ENCODE data around the gene ST3GAL3. TPM values are rescaled to one million over a fixed set of nuclear protein-coding genes. Genes with fewer than 3 reads are reported as not detected.

Gene ST3GAL3
- total RNA-seq, 1 experiment from 2014 or later = 19.3 TPM

DNA sequence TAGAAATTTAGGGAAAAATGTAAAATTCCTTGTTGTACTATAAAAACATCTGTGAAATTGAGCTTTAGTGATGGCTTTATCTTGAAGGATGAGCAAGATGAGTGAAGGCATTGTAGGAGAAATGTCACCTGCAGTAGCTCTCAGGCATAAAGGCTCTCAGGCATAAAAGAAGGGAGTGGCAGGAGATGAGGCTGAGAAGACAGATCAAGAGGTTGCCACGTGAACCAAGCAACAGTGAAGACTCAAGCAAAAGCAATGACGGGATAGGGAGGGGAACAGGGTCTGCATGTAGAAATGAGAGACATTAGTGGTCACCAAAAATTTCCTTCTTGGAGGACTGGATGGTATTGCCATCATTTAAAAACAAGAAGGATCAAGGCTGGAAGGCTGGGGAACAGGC, 98.8 kb downstream of the ST3GAL3 start:
- no peaks in the 10 kb centered on the region for H4K20me1 ChIP-seq (ENCODE audit: insufficient read depth)
- H3K36me3 ChIP-seq (ENCODE audit: low read depth) = no peaks in the 10 kb centered on the region
- no peak overlapping the region for H3K27ac ChIP-seq
- ChIA-PET CTCF (interaction anchor here (0.9 kb wide), 1 partner anchor 43 kb away, joined by 3 read pairs; no protein-coding TSS in a partner anchor), POLR2A (ENCODE audit: unreplicated experiment) (no interaction called here)
- H2AFZ ChIP-seq = no peak overlapping the region
- H3K4me2 ChIP-seq = no peak overlapping the region
- intact Hi-C loops (cut with micrococcal nuclease; ENCODE audit: unreplicated experiment) = no loop called here
- no peak overlapping the region for H3K4me3 ChIP-seq
- H3K79me2 ChIP-seq (ENCODE audit: low read depth) = no peaks in the 10 kb centered on the region
- no peak for DNase-seq
- BruUV-seq (replicated peaks) = no TSS peak
- H3K9me2 ChIP-seq (ENCODE audit: insufficient read depth) = no peaks in the 10 kb centered on the region
- no peaks in the 10 kb centered on the region for H3K27me3 ChIP-seq (ENCODE audit: insufficient read depth, low read depth)
- TF ChIP-seq, protein P1, sequence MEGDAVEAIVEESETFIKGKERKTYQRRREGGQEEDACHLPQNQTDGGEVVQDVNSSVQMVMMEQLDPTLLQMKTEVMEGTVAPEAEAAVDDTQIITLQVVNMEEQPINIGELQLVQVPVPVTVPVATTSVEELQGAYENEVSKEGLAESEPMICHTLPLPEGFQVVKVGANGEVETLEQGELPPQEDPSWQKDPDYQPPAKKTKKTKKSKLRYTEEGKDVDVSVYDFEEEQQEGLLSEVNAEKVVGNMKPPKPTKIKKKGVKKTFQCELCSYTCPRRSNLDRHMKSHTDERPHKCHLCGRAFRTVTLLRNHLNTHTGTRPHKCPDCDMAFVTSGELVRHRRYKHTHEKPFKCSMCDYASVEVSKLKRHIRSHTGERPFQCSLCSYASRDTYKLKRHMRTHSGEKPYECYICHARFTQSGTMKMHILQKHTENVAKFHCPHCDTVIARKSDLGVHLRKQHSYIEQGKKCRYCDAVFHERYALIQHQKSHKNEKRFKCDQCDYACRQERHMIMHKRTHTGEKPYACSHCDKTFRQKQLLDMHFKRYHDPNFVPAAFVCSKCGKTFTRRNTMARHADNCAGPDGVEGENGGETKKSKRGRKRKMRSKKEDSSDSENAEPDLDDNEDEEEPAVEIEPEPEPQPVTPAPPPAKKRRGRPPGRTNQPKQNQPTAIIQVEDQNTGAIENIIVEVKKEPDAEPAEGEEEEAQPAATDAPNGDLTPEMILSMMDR (conservative IDR thresholded peaks at IDR 0.05) = no peak
- no peak for TF ChIP-seq EZH2 (IDR thresholded peaks at IDR 0.05; ENCODE audit: low read depth)
- H3K9me3 ChIP-seq (ENCODE audit: insufficient read depth, low read depth) = no peaks in the 10 kb centered on the region
- H3F3A ChIP-seq (ENCODE audit: insufficient read depth, low read depth) = no peaks in the 10 kb centered on the region
- no peaks in the 10 kb centered on the region for H3K4me1 ChIP-seq (replicated peaks; ENCODE audit: insufficient read depth)

DNA sequence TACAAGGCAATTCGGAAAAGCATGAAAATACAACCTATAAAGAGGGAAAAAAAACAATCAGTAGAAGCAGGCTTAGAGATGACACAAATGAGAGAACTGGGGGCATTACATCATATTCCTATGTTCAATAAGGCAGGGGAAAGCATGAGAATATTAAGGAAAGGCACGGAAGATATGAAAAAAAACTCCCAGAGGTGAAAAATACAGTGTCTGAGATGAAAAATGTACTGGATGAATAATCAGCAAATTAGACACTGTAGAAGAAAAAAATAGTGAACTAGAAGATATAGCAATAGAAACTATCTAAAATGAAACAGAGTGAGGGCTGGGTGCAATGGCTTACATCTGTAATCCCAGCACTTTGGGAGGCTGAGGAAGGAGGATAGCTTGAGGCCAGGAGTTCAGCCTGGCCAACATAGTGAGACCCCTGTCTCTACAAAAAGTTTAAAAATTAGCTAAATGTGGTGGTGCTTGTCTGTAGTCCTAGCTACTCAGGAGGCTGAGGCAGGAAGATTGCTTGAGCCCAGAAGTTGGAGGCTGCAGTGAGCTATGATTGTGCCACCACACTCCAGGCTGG, 101.8 kb downstream of the ST3GAL3 start:
- ChIA-PET CTCF (no interaction called here), POLR2A (ENCODE audit: unreplicated experiment) (no interaction called here)
- TF ChIP-seq, protein P1 (conservative IDR thresholded peaks at IDR 0.05) = no peak
- no peak for TF ChIP-seq EZH2 (IDR thresholded peaks at IDR 0.05; ENCODE audit: low read depth)
- Histone ChIP-seq H3F3A (ENCODE audit: insufficient read depth, low read depth) (no peaks in the 10 kb centered on the region), H4K20me1 (ENCODE audit: insufficient read depth) (no peaks in the 10 kb centered on the region), H3K27ac (no peak overlapping the region), H3K27me3 (ENCODE audit: insufficient read depth, low read depth) (no peaks in the 10 kb centered on the region), H3K79me2 (ENCODE audit: low read depth) (no peaks in the 10 kb centered on the region), H3K4me1 (replicated peaks; ENCODE audit: insufficient read depth) (no peaks in the 10 kb centered on the region), H3K4me3 (no peak overlapping the region), H2AFZ (no peak overlapping the region), H3K4me2 (no peak overlapping the region), H3K36me3 (ENCODE audit: low read depth) (no peaks in the 10 kb centered on the region), H3K9me2 (ENCODE audit: insufficient read depth) (no peaks in the 10 kb centered on the region), H3K9me3 (ENCODE audit: insufficient read depth, low read depth) (no peaks in the 10 kb centered on the region)
- DNase-seq = no peak
- no TSS peak for BruUV-seq (replicated peaks)
- intact Hi-C loops (cut with micrococcal nuclease; ENCODE audit: unreplicated experiment) = no loop called here

DNA sequence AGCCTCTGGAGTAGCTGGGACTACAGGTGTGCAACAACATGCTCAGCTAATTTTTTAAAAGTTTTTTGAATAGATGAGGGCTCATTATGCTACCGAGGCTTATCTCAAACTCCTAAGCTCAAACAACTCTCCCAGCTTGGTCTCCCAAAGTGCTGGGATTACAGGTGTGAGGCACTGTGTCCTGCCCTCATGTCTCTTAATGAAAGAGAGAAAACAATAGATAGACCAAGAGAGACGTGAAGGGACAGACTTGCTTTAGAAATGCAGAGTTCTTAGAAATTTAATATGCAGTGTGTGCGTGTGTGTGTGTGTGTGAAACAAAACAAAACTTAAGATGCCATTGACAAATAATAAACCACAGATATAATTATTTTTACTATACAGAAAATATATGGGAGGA, 105.2 kb downstream of the ST3GAL3 start:
- H3K79me2 ChIP-seq (ENCODE audit: low read depth) = no peaks in the 10 kb centered on the region

GRCh38 chr1:43814401-43814800, 107.1 kb downstream of the ST3GAL3 start:
- Histone ChIP-seq H3K4me1 (replicated peaks; ENCODE audit: insufficient read depth) (no peaks in the 10 kb centered on the region), H3K9me3 (ENCODE audit: insufficient read depth, low read depth) (no peaks in the 10 kb centered on the region), H3K4me3 (no peak overlapping the region), H3K27me3 (ENCODE audit: insufficient read depth, low read depth) (no peaks in the 10 kb centered on the region), H3K36me3 (ENCODE audit: low read depth) (peaks cover 2% of the 10 kb centered on the region; the same call in 1 of the 2 replicates), H3K9me2 (ENCODE audit: insufficient read depth) (no peaks in the 10 kb centered on the region), H4K20me1 (ENCODE audit: insufficient read depth) (no peaks in the 10 kb centered on the region), H3K4me2 (no peak overlapping the region), H3K27ac (no peak overlapping the region), H2AFZ (no peak overlapping the region), H3K79me2 (ENCODE audit: low read depth) (no peaks in the 10 kb centered on the region), H3F3A (ENCODE audit: insufficient read depth, low read depth) (no peaks in the 10 kb centered on the region)
- TF ChIP-seq, protein P1 (conservative IDR thresholded peaks at IDR 0.05) = no peak
- TF ChIP-seq EZH2 (IDR thresholded peaks at IDR 0.05; ENCODE audit: low read depth) = no peak
- ChIA-PET CTCF (no interaction called here), POLR2A (ENCODE audit: unreplicated experiment) (no interaction called here)
- no TSS peak for BruUV-seq (replicated peaks)
- no peak for DNase-seq
- intact Hi-C loops (cut with micrococcal nuclease; ENCODE audit: unreplicated experiment) = no loop called here

More for the DNA sequence above, 105.2 kb downstream of the ST3GAL3 start:
- Histone ChIP-seq H3K4me1 (replicated peaks; ENCODE audit: insufficient read depth) (no peaks in the 10 kb centered on the region), H3K36me3 (ENCODE audit: low read depth) (no peaks in the 10 kb centered on the region), H3K4me3 (no peak overlapping the region), H3K27me3 (ENCODE audit: insufficient read depth, low read depth) (no peaks in the 10 kb centered on the region), H2AFZ (no peak overlapping the region), H3F3A (ENCODE audit: insufficient read depth, low read depth) (no peaks in the 10 kb centered on the region), H3K9me3 (ENCODE audit: insufficient read depth, low read depth) (no peaks in the 10 kb centered on the region), H4K20me1 (ENCODE audit: insufficient read depth) (no peaks in the 10 kb centered on the region), H3K27ac (no peak overlapping the region), H3K9me2 (ENCODE audit: insufficient read depth) (no peaks in the 10 kb centered on the region), H3K4me2 (no peak overlapping the region)
- no peak for DNase-seq
- intact Hi-C loops (cut with micrococcal nuclease; ENCODE audit: unreplicated experiment) = no loop called here
- no TSS peak for BruUV-seq (replicated peaks)
- TF ChIP-seq EZH2 (IDR thresholded peaks at IDR 0.05; ENCODE audit: low read depth) = no peak
- ChIA-PET CTCF (interaction anchor here (1.5 kb wide), 1 partner anchor 122 kb away, joined by 3 read pairs; no protein-coding TSS in a partner anchor), POLR2A (ENCODE audit: unreplicated experiment) (no interaction called here)

Measured in PC-9 (cell line).